IgD-negative memory B cell (primary cell): ENCODE data around the gene USP37. TPM values are rescaled to one million over a fixed set of nuclear protein-coding genes. Genes with fewer than 3 reads are reported as not detected.

Experiments used
- H3K27ac Mint-ChIP-seq, 3 donors: one replicate each; pipeline ENCODE4 v1.8.0; 2020 to 2022; ENCODE audit warnings: mild to moderate bottlenecking in 3 of 3, mixed read lengths in 3 of 3, moderate library complexity in 1 of 3
- H3K27me3 Mint-ChIP-seq: one replicate; pipeline ENCODE4 v1.8.0; 2021; ENCODE audit warnings: mixed read lengths
- H3K36me3 Mint-ChIP-seq: one replicate; pipeline ENCODE4 v1.8.0; 2020; ENCODE audit warnings: mild to moderate bottlenecking, mixed read lengths
- H3K4me1 Mint-ChIP-seq, 3 donors: one replicate each; pipeline ENCODE4 v1.8.0; 2020 to 2022; ENCODE audit warnings: mixed read lengths in 3 of 3, mild to moderate bottlenecking in 1 of 3
- H3K4me3 Mint-ChIP-seq, 4 donors: one replicate each; pipeline ENCODE4 v1.8.0; 2020 to 2022; ENCODE audit warnings: mild to moderate bottlenecking in 4 of 4, mixed read lengths in 4 of 4, moderate library complexity in 3 of 4
- H3K9me3 Mint-ChIP-seq, 3 donors: one replicate each; pipeline ENCODE4 v1.8.0; 2020 to 2021; ENCODE audit warnings: mixed read lengths in 3 of 3, mild to moderate bottlenecking in 1 of 3
- polyA plus RNA-seq: library from polyadenylated mRNA; unstranded; fragments of 300-500 nt; fragmentation: Illumina TruSeq; gene quantifications from one replicate; pipeline ENCODE4 v1.2.3, GENCODE V29; 2021

USP37 gene
- polyA plus RNA-seq, 1 donor from 2014 or later = 9.8 TPM

DNA sequence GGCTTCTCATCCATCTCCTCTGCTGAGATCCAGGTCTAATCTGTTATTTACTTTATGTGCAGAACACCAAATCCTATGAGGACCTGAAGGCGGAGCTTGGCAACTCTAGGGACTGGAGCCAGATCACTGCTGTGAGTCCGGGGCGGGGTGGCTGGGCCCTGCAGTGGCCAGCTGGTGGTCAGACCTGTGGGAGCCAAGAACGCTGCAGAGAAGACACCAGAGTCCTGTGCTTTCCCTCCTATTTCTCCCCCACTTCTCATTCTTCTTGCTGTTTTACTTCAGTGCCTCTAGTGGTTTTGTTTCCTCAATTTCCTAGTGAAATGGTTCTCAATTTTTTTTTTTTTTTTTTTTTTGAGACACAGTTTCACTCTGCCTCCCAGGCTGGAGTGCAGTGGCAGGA, 129.6 kb downstream of the USP37 start:
- Mint-ChIP-seq H3K4me1 (peaks cover 5 to 6% (median 5%) of the 10 kb centered on the region in 3 donors), H3K27ac (no peak overlapping the region), H3K27me3 (no peaks in the 10 kb centered on the region), H3K9me3 (no peaks in the 10 kb centered on the region), H3K4me3 (peak overlapping the region in 1 of 4 donors; percentile 3), H3K36me3 (no peaks in the 10 kb centered on the region)

DNA sequence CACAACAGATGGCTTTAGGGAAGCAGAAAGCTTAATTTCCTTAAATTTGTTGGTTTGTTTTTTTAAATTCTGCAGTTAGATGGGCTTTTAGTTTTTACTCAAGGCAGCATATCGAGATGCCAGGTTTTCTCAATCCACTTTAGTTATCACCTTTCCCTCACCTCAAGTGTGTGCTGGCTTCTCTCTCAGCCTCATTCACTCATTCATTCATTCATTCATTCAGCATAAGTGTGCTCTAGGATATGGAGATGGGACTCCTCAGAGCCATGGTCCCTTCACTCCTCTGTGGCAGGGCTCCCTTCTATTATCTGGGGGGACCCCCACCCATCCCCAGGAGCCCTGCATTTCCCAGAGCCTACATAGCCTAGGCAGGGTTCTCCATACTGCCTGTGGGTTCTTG, 130.2 kb downstream of the USP37 start:
- H3K9me3 Mint-ChIP-seq = no peaks in the 10 kb centered on the region
- no peaks in the 10 kb centered on the region for H3K27me3 Mint-ChIP-seq
- H3K36me3 Mint-ChIP-seq = no peaks in the 10 kb centered on the region
- peaks cover 5 to 6% (median 5%) of the 10 kb centered on the region in 3 donors for H3K4me1 Mint-ChIP-seq
- no peak overlapping the region for H3K27ac Mint-ChIP-seq
- H3K4me3 Mint-ChIP-seq = no peak overlapping the region

DNA sequence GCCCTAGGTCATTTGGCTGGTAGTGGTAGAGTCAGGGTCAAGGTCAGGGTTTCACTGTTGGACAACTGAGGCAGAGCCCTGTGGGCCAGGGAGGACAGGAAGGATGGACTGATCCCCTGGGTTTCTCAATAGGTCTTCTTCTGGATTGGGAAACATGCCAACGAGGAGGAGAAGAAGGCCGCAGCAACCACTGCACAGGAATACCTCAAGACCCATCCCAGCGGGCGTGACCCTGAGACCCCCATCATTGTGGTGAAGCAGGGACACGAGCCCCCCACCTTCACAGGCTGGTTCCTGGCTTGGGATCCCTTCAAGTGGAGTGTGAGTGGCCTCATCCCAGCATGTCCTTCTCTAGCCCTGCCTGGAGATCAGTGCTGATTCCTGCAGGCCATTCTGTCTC, 131.2 kb downstream of the USP37 start:
- Mint-ChIP-seq H3K36me3 (no peaks in the 10 kb centered on the region), H3K4me3 (no peak overlapping the region), H3K27ac (no peak overlapping the region), H3K9me3 (no peaks in the 10 kb centered on the region), H3K27me3 (no peaks in the 10 kb centered on the region), H3K4me1 (peaks cover 5% of the 10 kb centered on the region in 3 donors)

DNA sequence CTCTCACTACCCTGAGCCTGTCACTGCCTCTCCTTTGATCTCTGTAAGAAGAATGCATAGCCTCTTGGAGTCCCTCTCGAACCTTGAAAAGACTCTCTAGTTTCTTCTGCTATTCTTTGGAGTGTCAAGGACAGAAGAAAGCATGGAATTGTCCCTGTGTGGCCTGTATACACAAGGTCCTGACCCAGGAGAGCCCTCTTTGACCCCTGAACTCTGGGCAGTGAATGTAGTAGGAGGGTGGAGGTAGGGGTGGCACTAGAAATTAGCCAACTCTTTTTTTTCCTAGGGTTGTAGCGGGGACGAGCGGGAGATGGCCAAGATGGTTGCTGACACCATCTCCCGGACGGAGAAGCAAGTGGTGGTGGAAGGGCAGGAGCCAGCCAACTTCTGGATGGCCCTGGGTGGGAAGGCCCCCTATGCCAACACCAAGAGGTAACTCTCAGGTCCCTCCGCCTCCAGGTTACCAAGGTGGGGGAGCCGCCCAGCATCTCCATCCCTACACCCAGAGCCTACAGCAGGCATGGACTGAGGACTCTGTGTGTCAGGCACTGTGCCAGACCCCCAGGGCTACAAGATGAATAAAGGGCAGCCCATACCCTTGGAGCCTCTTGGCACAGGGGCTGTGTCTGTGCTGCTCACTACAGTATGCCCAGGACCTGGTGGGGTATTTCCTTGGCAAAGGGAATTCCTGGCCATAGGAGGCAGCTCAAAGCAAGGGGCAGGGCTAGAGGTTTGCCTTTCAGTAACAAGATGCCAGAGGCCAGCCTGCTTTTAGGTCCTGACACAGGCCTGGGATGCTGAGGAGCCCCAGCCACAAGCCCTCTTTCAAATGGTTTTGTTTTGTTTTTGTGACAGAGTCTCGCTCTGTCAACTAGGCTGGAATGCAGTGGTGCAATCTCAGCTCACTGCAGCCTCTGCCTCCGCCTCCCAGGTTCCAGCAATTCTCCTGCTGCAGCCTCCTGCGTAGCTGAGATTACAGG, 132.9 kb downstream of the USP37 start:
- H3K9me3 Mint-ChIP-seq = no peaks in the 10 kb centered on the region
- H3K27ac Mint-ChIP-seq = no peak overlapping the region
- no peaks in the 10 kb centered on the region for H3K36me3 Mint-ChIP-seq
- no peak overlapping the region for H3K4me3 Mint-ChIP-seq
- no peaks in the 10 kb centered on the region for H3K27me3 Mint-ChIP-seq
- H3K4me1 Mint-ChIP-seq = peaks cover 5 to 7% (median 5%) of the 10 kb centered on the region in 3 donors

DNA sequence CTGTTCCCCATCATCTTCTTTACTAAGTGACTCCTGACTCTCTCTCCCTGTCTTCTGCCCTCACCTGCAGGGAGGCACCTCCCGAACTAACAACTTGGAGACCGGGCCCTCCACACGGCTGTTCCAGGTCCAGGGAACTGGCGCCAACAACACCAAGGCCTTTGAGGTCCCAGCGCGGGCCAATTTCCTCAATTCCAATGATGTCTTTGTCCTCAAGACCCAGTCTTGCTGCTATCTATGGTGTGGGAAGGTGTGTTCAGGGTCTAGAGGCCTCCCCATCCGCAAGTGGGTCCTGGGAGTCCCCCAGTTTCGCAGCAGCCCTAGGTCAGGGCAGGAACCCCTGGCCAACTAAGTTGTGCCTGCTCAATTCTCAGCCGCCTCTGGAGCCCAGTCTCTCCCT, 133.7 kb downstream of the USP37 start:
- Mint-ChIP-seq H3K4me3 (peak overlapping the region in 1 of 4 donors; percentile 5), H3K27me3 (no peaks in the 10 kb centered on the region), H3K27ac (no peak overlapping the region), H3K9me3 (no peaks in the 10 kb centered on the region), H3K36me3 (no peaks in the 10 kb centered on the region), H3K4me1 (peaks cover 5 to 7% (median 5%) of the 10 kb centered on the region in 3 donors)

DNA sequence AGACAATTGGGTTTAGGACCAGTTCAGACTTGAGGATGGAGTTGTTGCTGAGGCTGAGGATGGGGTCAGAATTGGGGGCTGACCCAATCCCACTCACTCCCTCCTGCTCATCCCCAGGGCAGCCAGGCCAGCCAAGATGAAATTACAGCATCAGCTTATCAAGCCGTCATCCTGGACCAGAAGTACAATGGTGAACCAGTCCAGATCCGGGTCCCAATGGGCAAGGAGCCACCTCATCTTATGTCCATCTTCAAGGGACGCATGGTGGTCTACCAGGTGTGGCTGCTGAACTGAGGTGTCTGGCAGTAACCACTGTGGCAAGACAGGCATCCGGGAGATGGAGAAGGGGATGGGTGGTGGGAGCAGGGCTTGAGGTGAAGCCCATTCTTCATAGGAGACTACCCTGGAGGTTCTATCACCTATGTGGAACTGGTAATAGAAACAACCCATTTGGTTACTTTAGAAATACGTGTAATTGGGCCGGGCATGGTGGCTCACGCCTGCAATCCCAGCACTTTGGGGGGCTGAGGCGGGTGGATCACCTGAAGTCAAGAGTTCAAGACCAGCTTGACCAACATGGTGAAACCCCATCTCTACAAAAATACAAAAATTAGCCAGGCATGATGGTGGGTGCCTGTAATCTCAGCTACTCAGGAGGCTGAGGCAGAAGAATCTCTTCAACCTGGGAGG, 135.3 kb downstream of the USP37 start:
- peaks cover 0 to 2% (median 0%) of the 10 kb centered on the region in 3 donors for H3K4me1 Mint-ChIP-seq
- no peaks in the 10 kb centered on the region for H3K9me3 Mint-ChIP-seq
- H3K36me3 Mint-ChIP-seq = no peaks in the 10 kb centered on the region
- H3K27me3 Mint-ChIP-seq = peaks cover 2% of the 10 kb centered on the region
- H3K4me3 Mint-ChIP-seq = no peak overlapping the region
- H3K27ac Mint-ChIP-seq = no peak overlapping the region

- no peaks in the 10 kb centered on the region for H3K9me3 Mint-ChIP-seq
- peaks cover 2% of the 10 kb centered on the region for H3K27me3 Mint-ChIP-seq
These were observed 136.3 kb downstream of the USP37 start for GRCh38 chr2:218431878-218432277.

DNA sequence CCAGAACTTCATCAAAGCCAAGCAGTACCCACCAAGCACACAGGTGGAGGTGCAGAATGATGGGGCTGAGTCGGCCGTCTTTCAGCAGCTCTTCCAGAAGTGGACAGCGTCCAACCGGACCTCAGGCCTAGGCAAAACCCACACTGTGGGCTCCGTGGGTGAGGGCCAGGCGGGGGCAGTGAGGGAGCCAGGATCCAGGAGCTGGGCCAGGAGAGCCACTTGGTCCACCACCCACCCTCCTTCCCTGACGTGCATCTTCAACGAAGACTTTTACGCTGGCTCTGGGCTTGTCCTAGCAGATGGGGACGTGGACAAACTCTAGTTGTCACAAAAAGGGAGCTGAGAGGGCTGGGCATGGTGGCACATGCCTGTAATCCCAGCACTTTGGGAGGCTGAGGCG, 137.4 kb downstream of the USP37 start:
- no peaks in the 10 kb centered on the region for H3K36me3 Mint-ChIP-seq
- no peak overlapping the region for H3K27ac Mint-ChIP-seq
- H3K4me3 Mint-ChIP-seq = no peak overlapping the region
- no peaks in the 10 kb centered on the region for H3K9me3 Mint-ChIP-seq
- H3K27me3 Mint-ChIP-seq = peaks cover 2% of the 10 kb centered on the region
- peaks cover 0 to 2% (median 0%) of the 10 kb centered on the region in 3 donors for H3K4me1 Mint-ChIP-seq

More at GRCh38 chr2:218431878-218432277, 136.3 kb downstream of the USP37 start:
- no peaks in the 10 kb centered on the region for H3K36me3 Mint-ChIP-seq
- no peak overlapping the region for H3K27ac Mint-ChIP-seq
- H3K4me3 Mint-ChIP-seq = no peak overlapping the region
- H3K4me1 Mint-ChIP-seq = peaks cover 0 to 2% (median 0%) of the 10 kb centered on the region in 3 donors

DNA sequence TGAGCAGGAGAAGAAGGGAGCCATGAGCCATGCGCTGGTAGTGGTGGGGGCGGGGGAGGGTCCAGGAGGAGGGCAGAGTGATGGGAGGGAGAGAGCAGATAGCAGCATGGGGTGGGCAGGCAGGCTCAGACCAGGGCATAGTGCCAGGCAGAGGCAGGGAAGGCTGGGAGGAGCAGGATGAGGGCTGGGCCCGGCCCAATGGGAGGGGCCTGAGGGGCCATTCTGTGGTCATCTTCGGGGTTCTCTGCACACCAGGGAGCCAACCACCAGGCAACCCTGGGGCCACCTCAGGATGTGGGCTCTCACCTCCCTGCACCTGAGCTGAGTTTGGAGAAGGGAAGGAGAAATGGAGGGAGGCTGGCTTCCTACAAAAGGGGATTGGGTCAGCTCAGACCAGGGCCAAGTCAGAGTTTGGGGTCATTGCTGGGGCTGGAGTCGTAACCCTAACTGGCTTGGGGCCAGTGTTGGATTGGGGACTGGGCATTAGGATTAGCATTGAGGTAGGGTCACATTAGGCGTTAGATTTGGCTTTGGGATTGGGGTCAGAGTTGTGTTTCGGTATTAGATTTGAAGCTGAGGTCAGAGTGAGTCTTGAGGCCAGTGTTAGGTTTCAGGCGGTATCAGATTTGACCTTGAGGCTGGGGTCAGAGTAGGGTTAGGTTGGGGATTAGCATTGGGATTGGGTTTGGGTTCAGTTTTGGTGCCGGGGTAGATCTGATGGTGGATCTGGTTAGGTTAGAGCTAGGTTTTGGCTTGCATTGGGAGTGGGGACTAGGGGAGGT, 138.0 kb downstream of the USP37 start:
- Mint-ChIP-seq H3K27ac (no peak overlapping the region), H3K9me3 (no peaks in the 10 kb centered on the region), H3K27me3 (peaks cover 2% of the 10 kb centered on the region), H3K4me3 (no peak overlapping the region), H3K36me3 (no peaks in the 10 kb centered on the region), H3K4me1 (peaks cover 0 to 2% (median 0%) of the 10 kb centered on the region in 3 donors)

GRCh38 chr2:218428846-218429558, 139.1 kb downstream of the USP37 start:
- no peaks in the 10 kb centered on the region for H3K9me3 Mint-ChIP-seq
- H3K4me1 Mint-ChIP-seq = peaks cover 0 to 2% (median 0%) of the 10 kb centered on the region in 3 donors
- no peak overlapping the region for H3K4me3 Mint-ChIP-seq
- H3K36me3 Mint-ChIP-seq = no peaks in the 10 kb centered on the region
- H3K27ac Mint-ChIP-seq = no peak overlapping the region
- peaks cover 2% of the 10 kb centered on the region for H3K27me3 Mint-ChIP-seq

DNA sequence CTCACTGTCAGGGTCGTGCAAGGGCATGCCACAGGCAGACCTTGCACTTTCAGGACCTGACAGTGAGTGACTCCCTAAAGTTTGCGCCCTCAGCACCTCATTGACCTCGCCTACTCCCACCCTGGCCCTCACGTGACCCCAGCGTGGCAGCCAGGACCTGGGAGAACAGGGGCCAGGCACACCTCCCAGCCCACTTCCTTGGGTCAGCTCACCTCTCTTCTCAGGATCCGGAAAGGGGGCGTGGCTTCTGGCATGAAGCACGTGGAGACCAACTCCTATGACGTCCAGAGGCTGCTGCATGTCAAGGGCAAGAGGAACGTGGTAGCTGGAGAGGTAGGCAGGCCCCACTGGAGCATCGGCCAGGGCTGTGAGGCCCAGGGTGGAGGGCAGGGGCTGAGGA, 140.4 kb downstream of the USP37 start:
- H3K9me3 Mint-ChIP-seq = no peaks in the 10 kb centered on the region
- no peaks in the 10 kb centered on the region for H3K36me3 Mint-ChIP-seq
- H3K27ac Mint-ChIP-seq = no peak overlapping the region
- peaks cover 0 to 2% (median 0%) of the 10 kb centered on the region in 3 donors for H3K4me1 Mint-ChIP-seq
- H3K27me3 Mint-ChIP-seq = peaks cover 2% of the 10 kb centered on the region
- no peak overlapping the region for H3K4me3 Mint-ChIP-seq

DNA sequence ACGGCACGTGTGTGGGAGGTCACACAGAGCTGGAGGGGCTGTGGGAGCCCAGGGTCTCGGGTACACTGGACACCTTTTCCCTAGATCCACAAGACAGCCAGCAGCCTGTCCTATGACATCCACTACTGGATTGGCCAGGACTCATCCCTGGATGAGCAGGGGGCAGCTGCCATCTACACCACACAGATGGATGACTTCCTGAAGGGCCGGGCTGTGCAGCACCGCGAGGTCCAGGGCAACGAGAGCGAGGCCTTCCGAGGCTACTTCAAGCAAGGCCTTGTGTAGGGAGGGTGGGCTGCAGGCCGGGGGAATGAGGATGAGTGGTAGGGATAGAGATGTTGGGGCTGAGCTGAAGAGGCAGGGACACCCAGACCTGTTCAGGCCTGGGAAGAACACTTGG, 142.6 kb downstream of the USP37 start:
- Mint-ChIP-seq H3K27ac (peak overlapping the region in 1 of 3 donors; percentile 86), H3K4me1 (peaks cover 0 to 3% (median 0%) of the 10 kb centered on the region in 3 donors), H3K27me3 (peaks cover 4% of the 10 kb centered on the region), H3K4me3 (no peak overlapping the region), H3K9me3 (no peaks in the 10 kb centered on the region), H3K36me3 (no peaks in the 10 kb centered on the region)

- H3K27ac Mint-ChIP-seq = no peak overlapping the region
- no peaks in the 10 kb centered on the region for H3K9me3 Mint-ChIP-seq
- no peaks in the 10 kb centered on the region for H3K36me3 Mint-ChIP-seq
- no peak overlapping the region for H3K4me3 Mint-ChIP-seq
- peaks cover 2% of the 10 kb centered on the region for H3K27me3 Mint-ChIP-seq
- peaks cover 0 to 1% (median 0%) of the 10 kb centered on the region in 3 donors for H3K4me1 Mint-ChIP-seq
These were observed 144.6 kb downstream of the USP37 start for GRCh38 chr2:218423584-218423983.

GRCh38 chr2:218422403-218423086, 145.6 kb downstream of the USP37 start:
- H3K27ac Mint-ChIP-seq = peak overlapping the region in 1 of 3 donors; percentile 45
- peaks cover 2% of the 10 kb centered on the region for H3K27me3 Mint-ChIP-seq
- no peaks in the 10 kb centered on the region for H3K9me3 Mint-ChIP-seq
- H3K4me1 Mint-ChIP-seq = peaks cover 0 to 1% (median 0%) of the 10 kb centered on the region in 3 donors
- no peaks in the 10 kb centered on the region for H3K36me3 Mint-ChIP-seq
- no peak overlapping the region for H3K4me3 Mint-ChIP-seq
